H9 (cell line): Measurements from ENCODE around the gene ANKRD13A. TPM values are rescaled to one million over a fixed set of nuclear protein-coding genes. Genes with fewer than 3 reads are reported as not detected.
"Not testable (repeated sequence)": the region's sequence is repeated elsewhere in the genome, so short reads cannot be mapped to it uniquely, and the experiment has no call there.

ENCODE experiments used
- DNase-seq: peaks from one replicate; pipeline ENCODE4 v3.0.0-alpha.2; 2017
- H2AFZ ChIP-seq: one replicate; pipeline ENCODE4 v1.6.1; 2013; ENCODE audit warnings: mild to moderate bottlenecking, low read length, control low read depth, moderate library complexity
- H2AK5ac ChIP-seq: 2 replicates; pipeline ENCODE4 v1.6.1; 2013; ENCODE audit warnings: low read length, control low read depth, mixed read lengths; ENCODE audit not compliant: insufficient read length
- H2BK120ac ChIP-seq: one replicate; pipeline ENCODE4 v1.6.1; 2013; ENCODE audit warnings: low read depth, mild to moderate bottlenecking, low read length, control low read depth, inconsistent platforms; ENCODE audit not compliant: poor library complexity, severe bottlenecking
- H2BK12ac ChIP-seq: 2 replicates; pipeline ENCODE4 v1.6.1; 2013; ENCODE audit warnings: low read length, control low read depth, mixed read lengths, low read depth; ENCODE audit not compliant: insufficient read length
- H2BK15ac ChIP-seq: 2 replicates; pipeline ENCODE4 v1.6.1; 2013; ENCODE audit warnings: low read depth, low read length, control low read depth
- H2BK20ac ChIP-seq: one replicate; pipeline ENCODE4 v1.6.1; 2013; ENCODE audit warnings: low read depth, mild to moderate bottlenecking, low read length, control low read depth, inconsistent platforms; ENCODE audit not compliant: poor library complexity, severe bottlenecking
- H2BK5ac ChIP-seq: 2 replicates; pipeline ENCODE4 v1.6.1; 2013; ENCODE audit warnings: low read length, control low read depth, mixed read lengths; ENCODE audit not compliant: insufficient read length
- H3K14ac ChIP-seq: 2 replicates; pipeline ENCODE4 v1.6.1; 2013; ENCODE audit warnings: low read length, control low read depth; ENCODE audit not compliant: insufficient read depth
- H3K18ac ChIP-seq: 2 replicates; pipeline ENCODE4 v1.6.1; 2013; ENCODE audit warnings: low read depth, mild to moderate bottlenecking, mixed read lengths, low read length, control low read depth; ENCODE audit not compliant: insufficient read length
- H3K23ac ChIP-seq: 2 replicates; pipeline ENCODE4 v1.6.1; 2013; ENCODE audit warnings: low read length, control low read depth, mixed read lengths, low read depth; ENCODE audit not compliant: insufficient read length
- H3K23me2 ChIP-seq: 2 replicates; pipeline ENCODE4 v1.6.1; 2013; ENCODE audit warnings: low read depth, mild to moderate bottlenecking, mixed read lengths, low read length, control low read depth; ENCODE audit not compliant: insufficient read length, poor library complexity, severe bottlenecking
- H3K27ac ChIP-seq: 2 replicates; pipeline ENCODE4 v1.5.1; 2013; ENCODE audit warnings: low read length, control low read depth, mixed read lengths, low read depth; ENCODE audit not compliant: insufficient read length
- H3K27me3 ChIP-seq: 2 replicates; pipeline ENCODE4 v1.6.1; 2013; ENCODE audit warnings: low read length, control low read depth, inconsistent platforms; ENCODE audit not compliant: insufficient read depth
- H3K4ac ChIP-seq: 2 replicates; pipeline ENCODE4 v1.6.1; 2013; ENCODE audit warnings: low read depth, mild to moderate bottlenecking, control low read depth, inconsistent platforms, low read length, moderate library complexity
- H3K4me1 ChIP-seq: 2 replicates; pipeline ENCODE4 v1.6.1; 2013; ENCODE audit warnings: low read length, control low read depth, inconsistent platforms; ENCODE audit not compliant: insufficient read depth
- H3K4me2 ChIP-seq: 2 replicates; pipeline ENCODE4 v1.6.1; 2013; ENCODE audit warnings: low read length, control low read depth, mixed read lengths; ENCODE audit not compliant: insufficient read length, insufficient read depth
- H3K56ac ChIP-seq: 2 replicates; pipeline ENCODE4 v1.6.1; 2013; ENCODE audit warnings: low read depth, mild to moderate bottlenecking, mixed read lengths, low read length, control low read depth; ENCODE audit not compliant: insufficient read length
- H3K79me1 ChIP-seq: 2 replicates; pipeline ENCODE4 v1.6.1; 2013; ENCODE audit warnings: low read depth, mild to moderate bottlenecking, moderate library complexity, low read length, control low read depth, inconsistent platforms; ENCODE audit not compliant: insufficient read depth, poor library complexity, severe bottlenecking
- H3K79me2 ChIP-seq: 2 replicates; pipeline ENCODE4 v1.6.1; 2013; ENCODE audit warnings: low read length, control low read depth, inconsistent platforms; ENCODE audit not compliant: insufficient read depth
- H3K9ac ChIP-seq: 2 replicates; pipeline ENCODE4 v1.6.1; 2013; ENCODE audit warnings: low read length, control low read depth, mixed read lengths; ENCODE audit not compliant: insufficient read length; ENCODE audit errors: extremely low read depth
- H3K9me3 ChIP-seq: one replicate; pipeline ENCODE4 v1.6.1; 2013; ENCODE audit warnings: low read depth, low read length, inconsistent platforms; ENCODE audit not compliant: control insufficient read depth
- H3T11ph ChIP-seq: one replicate; pipeline ENCODE4 v1.6.1; 2013; ENCODE audit warnings: mild to moderate bottlenecking, low read length, control low read depth, inconsistent platforms
- H4K20me1 ChIP-seq: one replicate; pipeline ENCODE4 v1.6.1; 2013; ENCODE audit not compliant: control insufficient read depth, insufficient read length, insufficient read depth
- H4K5ac ChIP-seq: 2 replicates; pipeline ENCODE4 v1.6.1; 2013; ENCODE audit warnings: low read depth, mild to moderate bottlenecking, mixed read lengths, low read length, control low read depth; ENCODE audit not compliant: insufficient read length
- H4K8ac ChIP-seq: replicated peaks from 2 replicates; pipeline ENCODE4 v1.6.1; 2013; ENCODE audit warnings: low read length, control low read depth, mixed read lengths, low read depth; ENCODE audit not compliant: insufficient read length
- H4K91ac ChIP-seq: 2 replicates; pipeline ENCODE4 v1.6.1; 2013; ENCODE audit warnings: low read depth, mild to moderate bottlenecking, moderate library complexity, mixed read lengths, low read length, control low read depth; ENCODE audit not compliant: insufficient read length
- H3K27ac Mint-ChIP-seq, 3 experiments: 2 replicates in 2 of 3; 3 replicates in 1 of 3; pipeline ENCODE4 v1.8.0; 2020 to 2021; ENCODE audit warnings: mixed read lengths in 3 of 3, mild to moderate bottlenecking in 1 of 3, moderate library complexity in 1 of 3
- H3K27me3 Mint-ChIP-seq: 2 replicates; pipeline ENCODE4 v1.8.0; 2021; ENCODE audit warnings: low read depth, mild to moderate bottlenecking, moderate library complexity, mixed read lengths
- H3K36me3 Mint-ChIP-seq, 3 experiments: 2 replicates in 2 of 3; 3 replicates in 1 of 3; pipeline ENCODE4 v1.8.0; 2020 to 2021; ENCODE audit warnings: low read depth in 3 of 3, mixed read lengths in 3 of 3; ENCODE audit not compliant: insufficient read depth in 1 of 3
- H3K4me1 Mint-ChIP-seq, 2 experiments: 2 replicates each; pipeline ENCODE4 v1.8.0; 2020; ENCODE audit warnings: mixed read lengths in 2 of 2
- H3K4me3 Mint-ChIP-seq, 2 experiments: 2 replicates in 1 of 2; 3 replicates in 1 of 2; pipeline ENCODE4 v1.8.0; 2020 to 2021; ENCODE audit warnings: mild to moderate bottlenecking in 2 of 2, mixed read lengths in 2 of 2, moderate library complexity in 1 of 2
- H3K9me3 Mint-ChIP-seq, 2 experiments: 2 replicates in 1 of 2; 3 replicates in 1 of 2; pipeline ENCODE4 v1.8.0; 2020; ENCODE audit warnings: mild to moderate bottlenecking in 2 of 2, mixed read lengths in 2 of 2, moderate library complexity in 1 of 2
- WGBS: extraction: QIAGEN DNeasy Blood & Tissue Kit; methylation state at CpG from one replicate; pipeline ENCODE4 v1.1.7; 2013; ENCODE audit warnings: missing lambda C conversion rate, low lambda C conversion rate, mixed read lengths; ENCODE audit not compliant: insufficient read length; ENCODE audit errors: extremely low coverage; 5-methylcytosine and 5-hydroxymethylcytosine counted together
- total RNA-seq: library from RNA; stranded (reverse); gene quantifications from 2 replicates; pipeline ENCODE4 v1.2.1, GENCODE V29; 2021
- TF ChIP-seq, protein P1 (sequence below): fragments of 200-600 bp; sonication (generic); conservative IDR thresholded peaks from 3 replicates; pipeline ENCODE4 v1.8.0; 2021; ENCODE audit warnings: antibody characterized with exemption, mild to moderate bottlenecking

Gene ANKRD13A
- total RNA-seq, 1 experiment from 2014 or later, result 18.0 TPM

DNA sequence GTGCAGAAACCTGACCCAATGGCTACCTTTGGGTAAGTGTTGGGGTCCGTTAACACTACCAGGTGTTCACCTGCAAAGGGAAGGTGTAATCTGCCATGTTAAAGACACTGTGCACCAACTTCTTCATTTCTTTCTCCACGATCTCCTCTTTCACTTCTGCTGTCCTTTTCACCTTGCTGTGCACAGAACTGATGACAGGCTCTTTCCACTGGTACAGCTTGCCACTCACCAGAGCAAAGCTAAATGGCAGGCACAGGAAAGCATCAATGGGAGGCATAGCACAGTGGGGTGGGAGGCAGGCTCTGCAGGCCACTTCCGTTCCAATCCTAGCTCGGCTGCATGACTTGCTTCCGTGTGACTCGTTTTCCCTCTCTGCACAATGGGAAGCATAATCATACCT, 51.7 kb downstream of the ANKRD13A start:
- Histone ChIP-seq H2AFZ (no peak overlapping the region), H3K23ac (no peak overlapping the region), H3K23me2 (no peaks in the 10 kb centered on the region), H3K9me3 (no peaks in the 10 kb centered on the region), H3K27ac (no peak overlapping the region), H3K4ac (no peak overlapping the region), H3K18ac (no peak overlapping the region), H4K20me1 (no peaks in the 10 kb centered on the region), H3T11ph (no peak overlapping the region), H2BK120ac (no peak overlapping the region), H3K27me3 (no peaks in the 10 kb centered on the region), H3K9ac (no peak overlapping the region), H3K79me1 (no peaks in the 10 kb centered on the region), H2BK15ac (no peak overlapping the region), H2BK20ac (no peak overlapping the region), H2AK5ac (no peak overlapping the region), H2BK12ac (no peak overlapping the region), H2BK5ac (no peak overlapping the region), H3K4me1 (no peaks in the 10 kb centered on the region), H4K8ac (no peak overlapping the region), H3K79me2 (no peaks in the 10 kb centered on the region; the same call in 1 of the 2 replicates), H4K91ac (no peak overlapping the region), H3K4me2 (no peak overlapping the region), H4K5ac (no peak overlapping the region), H3K14ac (no peak overlapping the region), H3K56ac (no peak overlapping the region)
- Mint-ChIP-seq H3K36me3 (no peaks in the 10 kb centered on the region; a peak in 1 of 7 replicates), H3K27me3 (no peaks in the 10 kb centered on the region), H3K4me1 (peaks cover 16 to 17% of the 10 kb centered on the region in 2 experiments), H3K27ac (no peak overlapping the region), H3K9me3 (no peaks in the 10 kb centered on the region), H3K4me3 (no peak overlapping the region)
- no peak for DNase-seq
- TF ChIP-seq, protein P1, sequence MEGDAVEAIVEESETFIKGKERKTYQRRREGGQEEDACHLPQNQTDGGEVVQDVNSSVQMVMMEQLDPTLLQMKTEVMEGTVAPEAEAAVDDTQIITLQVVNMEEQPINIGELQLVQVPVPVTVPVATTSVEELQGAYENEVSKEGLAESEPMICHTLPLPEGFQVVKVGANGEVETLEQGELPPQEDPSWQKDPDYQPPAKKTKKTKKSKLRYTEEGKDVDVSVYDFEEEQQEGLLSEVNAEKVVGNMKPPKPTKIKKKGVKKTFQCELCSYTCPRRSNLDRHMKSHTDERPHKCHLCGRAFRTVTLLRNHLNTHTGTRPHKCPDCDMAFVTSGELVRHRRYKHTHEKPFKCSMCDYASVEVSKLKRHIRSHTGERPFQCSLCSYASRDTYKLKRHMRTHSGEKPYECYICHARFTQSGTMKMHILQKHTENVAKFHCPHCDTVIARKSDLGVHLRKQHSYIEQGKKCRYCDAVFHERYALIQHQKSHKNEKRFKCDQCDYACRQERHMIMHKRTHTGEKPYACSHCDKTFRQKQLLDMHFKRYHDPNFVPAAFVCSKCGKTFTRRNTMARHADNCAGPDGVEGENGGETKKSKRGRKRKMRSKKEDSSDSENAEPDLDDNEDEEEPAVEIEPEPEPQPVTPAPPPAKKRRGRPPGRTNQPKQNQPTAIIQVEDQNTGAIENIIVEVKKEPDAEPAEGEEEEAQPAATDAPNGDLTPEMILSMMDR, result no peak
- WGBS, result no CpG with 5 or more reads among the region's 6 CpGs

DNA sequence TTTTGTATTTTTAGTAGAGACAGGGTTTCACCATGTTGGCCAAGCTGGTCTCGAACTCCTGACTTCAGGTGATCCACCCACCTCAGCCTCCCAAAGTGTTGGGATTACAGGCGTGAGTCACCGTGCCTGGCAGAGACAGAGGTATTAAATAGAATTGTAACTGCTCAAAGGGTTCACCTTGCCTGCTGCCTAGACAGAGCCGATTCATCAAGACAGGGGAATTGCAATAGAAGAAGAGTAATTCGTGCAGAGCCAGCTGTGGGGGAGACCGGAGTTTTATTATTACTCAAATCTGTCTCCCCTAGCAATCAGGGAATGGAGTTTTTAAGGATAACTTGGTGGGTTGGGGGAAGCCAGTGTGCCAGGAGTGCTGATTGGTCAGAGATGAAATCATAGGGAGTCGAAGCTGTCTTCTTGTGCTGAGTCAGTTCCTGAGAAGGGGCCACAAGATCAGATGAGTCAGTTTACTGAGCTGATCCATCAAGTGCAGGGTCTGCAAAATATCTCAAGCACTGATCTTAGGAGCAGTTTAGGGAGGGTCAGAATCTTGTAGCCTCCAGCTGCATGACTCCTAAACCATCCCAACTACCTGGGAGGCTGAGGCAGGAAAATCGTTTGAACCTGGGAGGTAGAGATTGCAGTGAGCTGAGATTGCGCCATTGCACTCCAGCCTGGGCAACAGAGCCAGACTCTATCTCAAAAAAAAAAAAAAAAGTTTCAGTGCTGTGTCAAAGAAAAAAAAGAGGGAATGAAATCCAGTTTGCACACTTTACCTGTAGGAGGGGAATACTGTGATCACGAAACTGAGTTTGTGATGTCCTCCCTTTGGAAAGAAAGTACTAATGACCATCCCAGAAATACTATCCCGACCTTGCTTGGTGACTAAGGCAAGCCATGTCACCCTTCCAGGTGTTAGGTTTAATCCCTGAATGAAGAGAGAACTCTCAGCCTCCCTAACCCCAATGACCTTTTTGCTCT, 56.4 kb downstream of the ANKRD13A start:
- not testable (repeated sequence) for H4K20me1 ChIP-seq, H3K27me3 ChIP-seq, H3K27me3 Mint-ChIP-seq, H4K8ac ChIP-seq, H3K56ac ChIP-seq, H2BK12ac ChIP-seq, H3K4me1 ChIP-seq, H3K14ac ChIP-seq, H2BK120ac ChIP-seq, H3K4me2 ChIP-seq, H3K23ac ChIP-seq, H3K18ac ChIP-seq, H2BK15ac ChIP-seq, H2AK5ac ChIP-seq, H3K9me3 ChIP-seq, H3K79me1 ChIP-seq, H4K5ac ChIP-seq, H3K79me2 ChIP-seq, H3T11ph ChIP-seq, H4K91ac ChIP-seq, H3K4me3 Mint-ChIP-seq, H2AFZ ChIP-seq, H3K36me3 Mint-ChIP-seq, H2BK5ac ChIP-seq, H3K27ac Mint-ChIP-seq, H2BK20ac ChIP-seq, H3K4me1 Mint-ChIP-seq, H3K4ac ChIP-seq, H3K9ac ChIP-seq, H3K9me3 Mint-ChIP-seq, DNase-seq, H3K27ac ChIP-seq, H3K23me2 ChIP-seq
- WGBS, result no CpG with 5 or more reads among the region's 11 CpGs
